ENCODE data around the gene SAMD13.

GRCh38 chr1:84347271-84347931 is 45.9 kb downstream of the SAMD13 start:
- TF ChIP-seq CTCF (IDR thresholded peaks at IDR 0.05) (no peak), POLR2A (IDR thresholded peaks at IDR 0.05) (no peak)

All from right lobe of liver (tissue), 4 donors.